ENCODE measurements around the gene CLCN5. TPM values are rescaled to one million over a fixed set of nuclear protein-coding genes. Genes with fewer than 3 reads are reported as not detected.

CLCN5 gene
- total RNA-seq, 4 donors from 2014 or later: 3.7 to 8.2 (median 5.5) TPM

DNA sequence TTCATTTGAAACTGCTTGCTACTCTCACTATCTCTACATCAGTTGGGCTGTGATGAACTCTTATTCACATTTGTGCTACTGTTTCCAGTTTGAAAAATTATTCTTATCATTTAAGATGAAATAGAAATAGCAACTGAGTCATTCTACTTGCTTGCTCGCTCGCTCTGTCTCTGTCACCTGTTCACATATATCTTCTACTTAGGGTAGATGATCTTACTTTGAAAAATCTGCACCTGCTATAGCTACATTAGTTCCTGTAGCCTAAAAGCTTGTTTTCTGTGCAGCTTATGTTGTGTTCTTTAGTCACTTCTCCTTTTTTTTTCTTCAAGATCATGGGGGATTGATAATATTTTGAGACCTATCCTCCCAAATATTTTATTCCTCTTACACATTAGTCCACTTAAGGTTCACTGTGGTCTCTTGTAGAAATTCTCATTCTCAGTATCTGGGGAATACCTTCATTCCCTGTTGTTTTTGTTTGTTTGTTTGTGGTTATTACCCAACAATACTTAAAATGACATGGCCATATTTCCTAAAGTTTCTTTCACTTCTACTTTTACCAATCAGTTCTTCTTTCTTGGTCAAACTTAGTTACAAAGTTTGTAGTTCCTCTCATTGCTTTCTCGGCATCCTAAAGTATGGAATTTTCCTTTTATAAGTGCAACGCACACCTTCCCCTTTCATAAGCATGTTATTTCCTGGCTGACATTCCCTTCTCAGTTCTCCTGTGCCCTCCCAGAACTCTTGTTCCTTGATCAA lies 36.5 kb downstream of the CLCN5 start:
- Histone ChIP-seq H3K27ac (no peak overlapping the region), H3K4me3 (no peak overlapping the region), H3K9me3 (no peaks in the 10 kb centered on the region), H3K4me1 (no peaks in the 10 kb centered on the region), H3K27me3 (no peaks in the 10 kb centered on the region), H3K36me3 (no peaks in the 10 kb centered on the region)
- intact Hi-C loops (cut with DNase I; ENCODE audit: low total_unique reads) (no loop called here), in situ Hi-C loops (cut with MboI; ENCODE audit: low pct_ligation_motif_present in 1 of 4, low pct_unique_long_range_greater_than_20kb in 1 of 4, low sequenced_read_pairs in 3 of 4) (no loop called here)
- WGBS, 2 donors (ENCODE audit: low coverage in 1 of 2): 66% methylated on average over 4 of the region's 4 CpGs; no CpG with 5 or more reads in 1 of the 2 donors
- TF ChIP-seq POLR2AphosphoS5 (IDR thresholded peaks at IDR 0.05) (no peak), EP300 (IDR thresholded peaks at IDR 0.05; ENCODE audit: low read depth) (no peak), POLR2A (IDR thresholded peaks at IDR 0.05) (no peak)
- TF ChIP-seq, protein P1, sequence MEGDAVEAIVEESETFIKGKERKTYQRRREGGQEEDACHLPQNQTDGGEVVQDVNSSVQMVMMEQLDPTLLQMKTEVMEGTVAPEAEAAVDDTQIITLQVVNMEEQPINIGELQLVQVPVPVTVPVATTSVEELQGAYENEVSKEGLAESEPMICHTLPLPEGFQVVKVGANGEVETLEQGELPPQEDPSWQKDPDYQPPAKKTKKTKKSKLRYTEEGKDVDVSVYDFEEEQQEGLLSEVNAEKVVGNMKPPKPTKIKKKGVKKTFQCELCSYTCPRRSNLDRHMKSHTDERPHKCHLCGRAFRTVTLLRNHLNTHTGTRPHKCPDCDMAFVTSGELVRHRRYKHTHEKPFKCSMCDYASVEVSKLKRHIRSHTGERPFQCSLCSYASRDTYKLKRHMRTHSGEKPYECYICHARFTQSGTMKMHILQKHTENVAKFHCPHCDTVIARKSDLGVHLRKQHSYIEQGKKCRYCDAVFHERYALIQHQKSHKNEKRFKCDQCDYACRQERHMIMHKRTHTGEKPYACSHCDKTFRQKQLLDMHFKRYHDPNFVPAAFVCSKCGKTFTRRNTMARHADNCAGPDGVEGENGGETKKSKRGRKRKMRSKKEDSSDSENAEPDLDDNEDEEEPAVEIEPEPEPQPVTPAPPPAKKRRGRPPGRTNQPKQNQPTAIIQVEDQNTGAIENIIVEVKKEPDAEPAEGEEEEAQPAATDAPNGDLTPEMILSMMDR (IDR thresholded peaks at IDR 0.05): no peak
- no peak for DNase-seq

DNA sequence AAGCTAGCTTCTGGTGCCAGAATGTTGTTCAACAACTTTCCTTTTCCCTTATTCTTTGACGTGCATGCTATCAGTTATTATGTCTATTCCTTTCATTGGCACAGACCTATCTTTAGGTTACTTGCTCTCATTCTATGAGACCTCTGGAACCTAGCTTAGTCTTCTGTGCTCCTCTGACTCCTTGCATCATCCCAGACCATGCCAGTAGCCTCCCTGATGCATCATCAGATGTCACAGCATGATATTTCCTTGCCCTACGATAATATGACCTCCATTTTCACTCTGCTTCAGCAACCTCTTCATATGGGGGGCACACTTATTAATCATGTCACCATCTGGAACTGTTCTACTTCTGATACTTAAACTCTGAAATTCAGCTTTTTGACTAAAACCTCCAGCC lies 37.2 kb downstream of the CLCN5 start:
- no peaks in the 10 kb centered on the region for H3K27me3 ChIP-seq
- TF ChIP-seq, protein P1 (IDR thresholded peaks at IDR 0.05): no peak
- TF ChIP-seq EP300 (IDR thresholded peaks at IDR 0.05; ENCODE audit: low read depth): no peak
- no peak for TF ChIP-seq POLR2AphosphoS5 (IDR thresholded peaks at IDR 0.05)
- no peak for TF ChIP-seq POLR2A (IDR thresholded peaks at IDR 0.05)
- no peak for DNase-seq
- no peaks in the 10 kb centered on the region for H3K4me1 ChIP-seq
- in situ Hi-C loops (cut with MboI; ENCODE audit: low pct_ligation_motif_present in 1 of 4, low pct_unique_long_range_greater_than_20kb in 1 of 4, low sequenced_read_pairs in 3 of 4) (no loop called here), intact Hi-C loops (cut with DNase I; ENCODE audit: low total_unique reads) (no loop called here)
- no peak overlapping the region for H3K27ac ChIP-seq
- 49 to 100% methylated on average over 1 to 2 of the region's 2 CpGs for WGBS, 2 donors (ENCODE audit: low coverage in 1 of 2)
- H3K36me3 ChIP-seq: no peaks in the 10 kb centered on the region
- H3K9me3 ChIP-seq: no peaks in the 10 kb centered on the region
- no peak overlapping the region for H3K4me3 ChIP-seq

DNA sequence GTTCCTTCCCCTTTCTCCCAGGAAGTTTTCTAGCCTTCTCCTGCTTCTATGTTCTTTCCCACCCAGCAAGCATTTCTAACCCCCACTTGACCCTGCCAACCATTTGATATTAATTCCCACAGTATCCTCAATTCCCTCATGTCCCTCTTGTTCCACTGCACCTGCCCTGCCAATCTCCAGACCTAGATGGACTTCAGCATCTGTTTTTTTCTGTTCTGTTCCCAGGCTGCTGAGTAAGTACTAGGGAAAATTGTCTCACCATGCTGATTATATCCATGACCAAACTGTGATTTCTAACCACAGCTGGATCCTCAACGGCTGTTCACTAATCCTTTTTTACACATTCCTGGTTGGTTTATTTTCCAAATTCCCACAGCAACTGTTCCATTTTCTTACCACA lies 37.7 kb downstream of the CLCN5 start:
- in situ Hi-C loops (cut with MboI; ENCODE audit: low pct_ligation_motif_present in 1 of 4, low pct_unique_long_range_greater_than_20kb in 1 of 4, low sequenced_read_pairs in 3 of 4): no loop called here
- 55% methylated on average over 1 of the region's 1 CpG; no CpG with 5 or more reads in 1 of the 2 donors for WGBS, 2 donors (ENCODE audit: low coverage in 1 of 2)
- Histone ChIP-seq H3K27me3 (no peaks in the 10 kb centered on the region), H3K4me1 (no peaks in the 10 kb centered on the region), H3K36me3 (no peaks in the 10 kb centered on the region), H3K9me3 (no peaks in the 10 kb centered on the region), H3K27ac (no peak overlapping the region), H3K4me3 (no peak overlapping the region)
- TF ChIP-seq, protein P1 (IDR thresholded peaks at IDR 0.05): no peak
- TF ChIP-seq EP300 (IDR thresholded peaks at IDR 0.05; ENCODE audit: low read depth) (no peak), POLR2AphosphoS5 (IDR thresholded peaks at IDR 0.05) (no peak), POLR2A (IDR thresholded peaks at IDR 0.05) (no peak)
- no peak for DNase-seq
- intact Hi-C loops (cut with DNase I; ENCODE audit: low total_unique reads): no loop called here

DNA sequence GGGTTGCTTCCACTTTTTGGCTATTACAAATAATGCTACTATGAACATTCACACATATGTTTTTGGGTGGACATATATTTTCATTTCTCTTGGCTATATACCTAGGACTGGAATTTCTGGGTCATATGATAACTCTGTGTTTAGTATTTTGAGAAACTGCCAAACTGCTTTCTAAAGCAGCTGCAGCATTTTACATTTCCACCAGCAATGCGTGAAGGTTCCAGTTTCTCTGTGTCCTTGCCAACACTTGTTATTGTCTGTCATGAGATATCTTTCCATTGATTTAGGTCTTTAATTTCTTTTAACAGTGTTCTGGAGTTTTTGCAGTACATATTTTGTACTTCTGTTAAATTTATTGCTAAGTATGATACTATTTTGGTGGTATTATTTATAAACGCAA lies 48.3 kb downstream of the CLCN5 start:
- Histone ChIP-seq H3K4me3 (no peak overlapping the region), H3K27ac (no peak overlapping the region), H3K9me3 (no peaks in the 10 kb centered on the region), H3K27me3 (no peaks in the 10 kb centered on the region), H3K36me3 (no peaks in the 10 kb centered on the region), H3K4me1 (no peaks in the 10 kb centered on the region)
- no peak for DNase-seq
- intact Hi-C loops (cut with DNase I; ENCODE audit: low total_unique reads) (no loop called here), in situ Hi-C loops (cut with MboI; ENCODE audit: low pct_ligation_motif_present in 1 of 4, low pct_unique_long_range_greater_than_20kb in 1 of 4, low sequenced_read_pairs in 3 of 4) (no loop called here)
- WGBS, 2 donors (ENCODE audit: low coverage in 1 of 2): 91 to 95% methylated on average over 2 of the region's 2 CpGs
- TF ChIP-seq POLR2A (IDR thresholded peaks at IDR 0.05) (no peak), POLR2AphosphoS5 (IDR thresholded peaks at IDR 0.05) (no peak), EP300 (IDR thresholded peaks at IDR 0.05; ENCODE audit: low read depth) (no peak)
- TF ChIP-seq, protein P1 (IDR thresholded peaks at IDR 0.05): no peak
